HepG2 (cell line): Measurements from ENCODE around the gene STPG4. TPM values are rescaled to one million over a fixed set of nuclear protein-coding genes. Genes with fewer than 3 reads are reported as not detected.

Experiments used
- ATAC-seq: fragments of 200-7000 bp; cut with Tn5 transposase; 3 replicates; pipeline ENCODE4 v1.9.1; 2020; ENCODE audit warnings: mild to moderate bottlenecking, moderate library complexity
- BruUV-seq: library from RNA; stranded (reverse); fragments of 400-500 nt; replicated peaks from 2 replicates; lab custom pipeline; 2021; lab: Mats Ljungman, UMichigan
- CTCF ChIA-PET: fragments of 300-600 bp; formaldehyde crosslinking; extraction: SDS; loops from one replicate; lab custom pipeline; 2021; ENCODE audit warnings: low total read pairs, inconsistent platforms, low intra/inter-chr PET ratio; lab: Yijun Ruan, JAX
- POLR2A ChIA-PET: fragments of 350-600 bp; sonication (Branson Sonifier 250); formaldehyde crosslinking; loops from one replicate; lab custom pipeline; 2020; ENCODE audit warnings: antibody characterized with exemption, inconsistent platforms; lab: Yijun Ruan, JAX
- DNase-seq: peaks from one replicate; pipeline ENCODE4 v3.0.0-alpha.2; 2015; ENCODE audit warnings: low spot score
- FAIRE-seq: peaks from 3 replicates; lab custom pipeline; 2011; peaks lifted over from hg19 to GRCh38; lab: Jason Lieb, UNC
- H2AFZ ChIP-seq: one replicate; pipeline ENCODE4 v1.6.1; 2011; ENCODE audit warnings: low read length, inconsistent platforms
- H3K27ac ChIP-seq: fragments of 300-600 bp; 3 replicates; pipeline ENCODE4 v1.8.0; 2011; ENCODE audit warnings: mixed run types, mild to moderate bottlenecking, mixed read lengths, low read length, inconsistent platforms; ENCODE audit not compliant: insufficient read depth; ENCODE audit errors: extremely low read length
- H3K27me3 ChIP-seq, 2 experiments: fragments of 200-600 bp in 1 of 2; 2 replicates in 1 of 2; 3 replicates in 1 of 2; pipeline versions ENCODE4 v1.6.0 to v1.8.0; 2011; ENCODE audit warnings: low read length in 2 of 2, mild to moderate bottlenecking in 2 of 2, moderate library complexity in 2 of 2, inconsistent platforms in 1 of 2; ENCODE audit not compliant: insufficient read depth in 2 of 2, control insufficient read depth in 1 of 2
- H3K36me3 ChIP-seq, 2 experiments: fragments of 200-600 bp in 1 of 2; replicated peaks in 1 of 2; 2 replicates in 1 of 2; 3 replicates in 1 of 2; pipeline versions ENCODE4 v1.5.1 to v1.8.0; 2011; ENCODE audit warnings: low read length in 2 of 2, inconsistent platforms in 1 of 2; ENCODE audit not compliant: insufficient read depth in 2 of 2, control insufficient read depth in 1 of 2
- H3K4me1 ChIP-seq: 2 replicates; pipeline ENCODE4 v1.5.1; 2012; ENCODE audit warnings: low read length, inconsistent platforms; ENCODE audit not compliant: insufficient read depth
- H3K4me2 ChIP-seq: 2 replicates; pipeline ENCODE4 v1.6.0; 2011; ENCODE audit warnings: low read depth, low read length, inconsistent platforms
- H3K4me3 ChIP-seq, 3 experiments: fragments of 200-600 bp in 1 of 3; sonication (generic), shearing (Covaris generic) in 1 of 3; replicated peaks in 1 of 3; 2 replicates each; pipeline ENCODE4 v1.5.1; 2011 to 2016; ENCODE audit warnings: low read length in 3 of 3, inconsistent platforms in 2 of 3, low read depth in 2 of 3, mild to moderate bottlenecking in 2 of 3, control low read depth in 1 of 3, mixed read lengths in 1 of 3; ENCODE audit not compliant: insufficient read depth in 1 of 3
- H3K79me2 ChIP-seq: one replicate; pipeline ENCODE4 v1.6.1; 2011; ENCODE audit warnings: low read length, inconsistent platforms; ENCODE audit not compliant: insufficient read depth
- H3K9ac ChIP-seq: 2 replicates; pipeline ENCODE4 v1.6.0; 2011; ENCODE audit warnings: mild to moderate bottlenecking, low read depth, low read length, inconsistent platforms; ENCODE audit not compliant: insufficient read depth
- H3K9me3 ChIP-seq: 2 replicates; pipeline ENCODE4 v1.5.1; 2012; ENCODE audit warnings: mild to moderate bottlenecking, low read length
- H4K20me1 ChIP-seq: 2 replicates; pipeline ENCODE4 v1.6.0; 2011; ENCODE audit warnings: inconsistent platforms, mild to moderate bottlenecking, low read length, moderate library complexity; ENCODE audit not compliant: insufficient read depth
- NFIC ChIP-seq: IDR thresholded peaks from 2 replicates; pipeline ENCODE4 v1.6.1; 2012; ENCODE audit warnings: mild to moderate bottlenecking, low read length, inconsistent platforms
- ZNF383 ChIP-seq: sonication (generic); formaldehyde crosslinking; IDR thresholded peaks from 2 replicates; pipeline ENCODE4 v1.4.0; 2020; ENCODE audit warnings: missing genetic modification reagents, mild to moderate bottlenecking, borderline replicate concordance
- WGBS: methylation state at CpG from one replicate; pipeline ENCODE4 v1.1.6; 2017; ENCODE audit warnings: low lambda C conversion rate; 5-methylcytosine and 5-hydroxymethylcytosine counted together
- in situ Hi-C: cut with HindIII; loops from 2 replicates; pipeline ENCODE4 v1.10.0; 2017; ENCODE audit warnings: low pct_unique_long_range_greater_than_20kb; ENCODE audit not compliant: extremely low pct_ligation_motif_present
- intact Hi-C: fragments of 100-400 bp; cut with micrococcal nuclease; formaldehyde crosslinking; loops from one replicate; pipeline ENCODE4 v1.10.0; 2022; ENCODE audit not compliant: unreplicated experiment
- polyA plus RNA-seq, 8 experiments: library from polyadenylated mRNA; depleted of rRNA in 3 of 8; stranded (reverse) in 7 of 8; unstranded in 1 of 8; fragments of >200 nt; fragmentation: Illumina TruSeq in 4 of 8; extraction: Trizol in 4 of 8; gene quantifications; 2 replicates each; pipeline versions ENCODE4 v1.2.1 to v1.2.3, GENCODE V29; 2011 to 2016; ENCODE audit warnings: low read depth in 4 of 8, missing spikeins in 1 of 8, mixed read lengths in 1 of 8; ENCODE audit not compliant: insufficient read depth in 1 of 8
- total RNA-seq, 5 experiments: library from RNA; depleted of rRNA; stranded (reverse); fragments of >200 nt; fragmentation: Illumina TruSeq; extraction: Trizol; gene quantifications; 2 replicates each; pipeline ENCODE4 v1.2.3, GENCODE V29; 2016; ENCODE audit warnings: low read depth in 1 of 5
- TF ChIP-seq, protein P1 (sequence below): sonication (generic); formaldehyde crosslinking; IDR thresholded peaks from 2 replicates; pipeline ENCODE4 v1.8.0; 2022; ENCODE audit warnings: missing genetic modification reagents, mild to moderate bottlenecking, borderline replicate concordance
- TF ChIP-seq, protein P2 (sequence below): sonication (generic); formaldehyde crosslinking; IDR thresholded peaks from 2 replicates; pipeline ENCODE4 v1.9.0; 2022; ENCODE audit warnings: missing genetic modification reagents, mild to moderate bottlenecking, borderline replicate concordance
- TF ChIP-seq, protein P3 (sequence below), 2 experiments: fragments of 450-650 bp in 1 of 2; sonication (generic) in 1 of 2; formaldehyde crosslinking in 1 of 2; IDR thresholded peaks; 2 replicates each; pipeline versions ENCODE4 v1.6.1 to v1.8.0; 2016 to 2022; ENCODE audit warnings: antibody characterized with exemption in 1 of 2, mild to moderate bottlenecking in 1 of 2, missing genetic modification reagents in 1 of 2

The STPG4 gene
- total and polyA plus RNA-seq, 2 of the 13 experiments (the other 11 are each of a cell fraction or from before 2014, with no cell fraction given): 0.11 to 0.15 TPM

DNA sequence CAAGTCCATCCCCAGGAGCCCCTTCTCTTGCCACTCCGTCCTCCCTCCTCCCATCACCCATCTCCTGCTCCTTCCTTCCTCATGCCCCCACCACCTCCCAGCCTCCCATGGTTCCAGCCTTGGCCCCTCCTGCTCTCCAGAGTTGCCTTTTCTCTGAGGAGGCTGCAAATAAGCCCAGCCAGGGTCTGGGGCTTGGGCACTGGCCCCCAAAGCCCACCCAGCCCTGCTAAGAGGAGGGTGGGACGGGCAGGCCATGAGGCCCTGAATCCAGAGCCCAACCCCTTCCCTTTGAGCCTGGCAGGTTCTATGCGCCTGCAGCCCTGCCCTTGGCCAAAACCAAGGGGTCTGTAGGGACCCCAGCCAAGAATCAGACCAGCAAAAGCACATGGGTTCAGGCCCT lies 71.6 kb downstream of the STPG4 start:
- BruUV-seq: no TSS peak
- no peak overlapping the region for H3K4me3 ChIP-seq
- no peaks in the 10 kb centered on the region for H3K36me3 ChIP-seq
- POLR2A ChIA-PET: no interaction called here
- no peak overlapping the region for H3K9ac ChIP-seq
- FAIRE-seq (no peak), DNase-seq (no peak), ATAC-seq (no peak)
- peaks cover 44% of the 10 kb centered on the region for H3K4me1 ChIP-seq
- peaks cover 12% of the 10 kb centered on the region for H3K79me2 ChIP-seq
- intact Hi-C loops (no loop called here), in situ Hi-C loops (no loop called here)
- no peak overlapping the region for H3K4me2 ChIP-seq
- WGBS: 92% methylated on average over 3 of the region's 3 CpGs
- no peak overlapping the region for H2AFZ ChIP-seq
- TF ChIP-seq, protein P1, sequence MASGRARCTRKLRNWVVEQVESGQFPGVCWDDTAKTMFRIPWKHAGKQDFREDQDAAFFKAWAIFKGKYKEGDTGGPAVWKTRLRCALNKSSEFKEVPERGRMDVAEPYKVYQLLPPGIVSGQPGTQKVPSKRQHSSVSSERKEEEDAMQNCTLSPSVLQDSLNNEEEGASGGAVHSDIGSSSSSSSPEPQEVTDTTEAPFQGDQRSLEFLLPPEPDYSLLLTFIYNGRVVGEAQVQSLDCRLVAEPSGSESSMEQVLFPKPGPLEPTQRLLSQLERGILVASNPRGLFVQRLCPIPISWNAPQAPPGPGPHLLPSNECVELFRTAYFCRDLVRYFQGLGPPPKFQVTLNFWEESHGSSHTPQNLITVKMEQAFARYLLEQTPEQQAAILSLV (CRISPR knock-in tag): no peak
- TF ChIP-seq, protein P2, sequence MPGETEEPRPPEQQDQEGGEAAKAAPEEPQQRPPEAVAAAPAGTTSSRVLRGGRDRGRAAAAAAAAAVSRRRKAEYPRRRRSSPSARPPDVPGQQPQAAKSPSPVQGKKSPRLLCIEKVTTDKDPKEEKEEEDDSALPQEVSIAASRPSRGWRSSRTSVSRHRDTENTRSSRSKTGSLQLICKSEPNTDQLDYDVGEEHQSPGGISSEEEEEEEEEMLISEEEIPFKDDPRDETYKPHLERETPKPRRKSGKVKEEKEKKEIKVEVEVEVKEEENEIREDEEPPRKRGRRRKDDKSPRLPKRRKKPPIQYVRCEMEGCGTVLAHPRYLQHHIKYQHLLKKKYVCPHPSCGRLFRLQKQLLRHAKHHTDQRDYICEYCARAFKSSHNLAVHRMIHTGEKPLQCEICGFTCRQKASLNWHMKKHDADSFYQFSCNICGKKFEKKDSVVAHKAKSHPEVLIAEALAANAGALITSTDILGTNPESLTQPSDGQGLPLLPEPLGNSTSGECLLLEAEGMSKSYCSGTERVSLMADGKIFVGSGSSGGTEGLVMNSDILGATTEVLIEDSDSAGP (CRISPR knock-in tag): peak; percentile 22; the same call in 1 of the 2 replicates
- H3K9me3 ChIP-seq: no peaks in the 10 kb centered on the region
- no peak overlapping the region for H3K27ac ChIP-seq
- no peaks in the 10 kb centered on the region for H4K20me1 ChIP-seq
- CTCF ChIA-PET: no interaction called here
- no peaks in the 10 kb centered on the region for H3K27me3 ChIP-seq

DNA sequence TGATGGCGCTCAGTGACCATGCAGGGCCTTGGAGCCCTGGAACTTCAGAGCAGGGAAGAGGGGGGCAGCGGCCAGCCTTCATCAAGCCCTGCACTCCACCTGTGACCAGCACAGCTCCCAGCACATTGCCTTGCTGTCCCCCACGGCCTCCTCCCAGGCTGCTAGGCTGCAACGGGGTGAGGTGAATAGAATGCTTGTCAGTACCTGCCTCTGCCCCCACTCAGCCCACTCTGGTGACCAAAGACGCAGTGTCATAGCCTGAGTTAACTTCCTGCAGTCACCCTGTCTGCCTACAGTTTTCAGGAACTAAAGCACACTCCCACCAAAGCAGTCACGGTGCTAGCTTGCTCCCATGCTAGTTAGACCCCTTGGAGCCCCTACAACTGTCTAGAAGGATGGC lies 72.1 kb downstream of the STPG4 start:
- Histone ChIP-seq H3K4me2 (no peak overlapping the region), H3K4me3 (no peak overlapping the region), H3K27ac (no peak overlapping the region), H2AFZ (no peak overlapping the region), H3K27me3 (no peaks in the 10 kb centered on the region), H4K20me1 (no peaks in the 10 kb centered on the region), H3K79me2 (peaks cover 12% of the 10 kb centered on the region), H3K36me3 (no peaks in the 10 kb centered on the region), H3K9ac (no peak overlapping the region), H3K4me1 (peaks cover 44% of the 10 kb centered on the region), H3K9me3 (no peaks in the 10 kb centered on the region)
- intact Hi-C loops: no loop called here
- no peak for FAIRE-seq
- 93% methylated on average over 6 of the region's 6 CpGs for whole genome bisulfite sequencing
- in situ Hi-C loops: no loop called here
- no peak for DNase-seq
- no TSS peak for BruUV-seq
- ChIA-PET CTCF (no interaction called here), POLR2A (no interaction called here)
- ATAC-seq: no peak
- TF ChIP-seq NFIC (no peak), ZNF383 (CRISPR knock-in tag) (no peak)
- TF ChIP-seq, protein P3, sequence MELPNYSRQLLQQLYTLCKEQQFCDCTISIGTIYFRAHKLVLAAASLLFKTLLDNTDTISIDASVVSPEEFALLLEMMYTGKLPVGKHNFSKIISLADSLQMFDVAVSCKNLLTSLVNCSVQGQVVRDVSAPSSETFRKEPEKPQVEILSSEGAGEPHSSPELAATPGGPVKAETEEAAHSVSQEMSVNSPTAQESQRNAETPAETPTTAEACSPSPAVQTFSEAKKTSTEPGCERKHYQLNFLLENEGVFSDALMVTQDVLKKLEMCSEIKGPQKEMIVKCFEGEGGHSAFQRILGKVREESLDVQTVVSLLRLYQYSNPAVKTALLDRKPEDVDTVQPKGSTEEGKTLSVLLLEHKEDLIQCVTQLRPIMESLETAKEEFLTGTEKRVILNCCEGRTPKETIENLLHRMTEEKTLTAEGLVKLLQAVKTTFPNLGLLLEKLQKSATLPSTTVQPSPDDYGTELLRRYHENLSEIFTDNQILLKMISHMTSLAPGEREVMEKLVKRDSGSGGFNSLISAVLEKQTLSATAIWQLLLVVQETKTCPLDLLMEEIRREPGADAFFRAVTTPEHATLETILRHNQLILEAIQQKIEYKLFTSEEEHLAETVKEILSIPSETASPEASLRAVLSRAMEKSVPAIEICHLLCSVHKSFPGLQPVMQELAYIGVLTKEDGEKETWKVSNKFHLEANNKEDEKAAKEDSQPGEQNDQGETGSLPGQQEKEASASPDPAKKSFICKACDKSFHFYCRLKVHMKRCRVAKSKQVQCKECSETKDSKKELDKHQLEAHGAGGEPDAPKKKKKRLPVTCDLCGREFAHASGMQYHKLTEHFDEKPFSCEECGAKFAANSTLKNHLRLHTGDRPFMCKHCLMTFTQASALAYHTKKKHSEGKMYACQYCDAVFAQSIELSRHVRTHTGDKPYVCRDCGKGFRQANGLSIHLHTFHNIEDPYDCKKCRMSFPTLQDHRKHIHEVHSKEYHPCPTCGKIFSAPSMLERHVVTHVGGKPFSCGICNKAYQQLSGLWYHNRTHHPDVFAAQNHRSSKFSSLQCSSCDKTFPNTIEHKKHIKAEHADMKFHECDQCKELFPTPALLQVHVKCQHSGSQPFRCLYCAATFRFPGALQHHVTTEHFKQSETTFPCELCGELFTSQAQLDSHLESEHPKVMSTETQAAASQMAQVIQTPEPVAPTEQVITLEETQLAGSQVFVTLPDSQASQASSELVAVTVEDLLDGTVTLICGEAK (IDR thresholded peaks at IDR 0.05): no peak
- TF ChIP-seq, protein P3 (CRISPR knock-in tag; IDR thresholded peaks at IDR 0.05): 0 out of 2 replicates have a peak, but pooled peaks have one; percentile 17
